ENCODE data around the gene LZTS2. TPM values are rescaled to one million over a fixed set of nuclear protein-coding genes. Genes with fewer than 3 reads are reported as not detected.

LZTS2 gene
- polyA plus RNA-seq, 1 donor, result 72.5 TPM

DNA sequence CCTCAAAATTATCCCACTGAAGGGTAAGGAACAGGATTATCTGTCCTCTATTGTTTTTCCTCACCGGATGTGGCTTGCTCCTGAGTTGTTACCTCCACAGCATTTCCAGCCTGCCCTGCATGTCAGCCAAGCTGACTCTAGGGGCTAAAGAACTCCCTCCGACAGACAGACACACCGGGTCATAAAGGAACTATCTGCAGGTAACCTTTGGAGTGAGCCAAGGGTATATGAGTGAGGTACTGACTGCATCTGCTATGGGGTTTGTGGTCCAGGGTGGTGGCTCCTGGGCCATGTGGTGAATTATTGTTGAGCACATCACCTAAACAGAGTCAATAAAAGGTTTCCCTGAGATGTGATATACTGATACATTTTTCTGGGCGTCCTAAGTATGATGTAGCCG lies 55.3 kb downstream of the LZTS2 start:
- DNase-seq, result no peak

DNA sequence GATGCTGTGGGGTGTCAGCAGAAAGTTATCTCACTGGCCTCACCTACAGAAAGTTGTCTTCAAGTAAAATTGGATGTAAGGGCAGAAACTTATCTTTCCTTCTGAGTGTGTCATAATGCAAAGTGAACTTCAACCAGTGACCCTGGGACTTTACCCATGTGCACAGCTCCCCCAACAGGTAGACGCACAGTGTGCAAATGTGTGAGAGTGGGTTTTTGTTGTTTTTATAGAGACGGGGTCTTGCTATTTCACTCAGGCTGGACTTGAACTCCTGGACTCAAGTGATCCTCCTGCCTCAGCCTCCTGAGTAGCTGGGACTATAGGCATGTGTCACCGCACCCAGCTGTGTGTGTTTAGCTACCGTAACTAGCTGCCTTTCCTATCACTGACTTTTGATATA lies 55.8 kb downstream of the LZTS2 start:
- no peak for DNase-seq

DNA sequence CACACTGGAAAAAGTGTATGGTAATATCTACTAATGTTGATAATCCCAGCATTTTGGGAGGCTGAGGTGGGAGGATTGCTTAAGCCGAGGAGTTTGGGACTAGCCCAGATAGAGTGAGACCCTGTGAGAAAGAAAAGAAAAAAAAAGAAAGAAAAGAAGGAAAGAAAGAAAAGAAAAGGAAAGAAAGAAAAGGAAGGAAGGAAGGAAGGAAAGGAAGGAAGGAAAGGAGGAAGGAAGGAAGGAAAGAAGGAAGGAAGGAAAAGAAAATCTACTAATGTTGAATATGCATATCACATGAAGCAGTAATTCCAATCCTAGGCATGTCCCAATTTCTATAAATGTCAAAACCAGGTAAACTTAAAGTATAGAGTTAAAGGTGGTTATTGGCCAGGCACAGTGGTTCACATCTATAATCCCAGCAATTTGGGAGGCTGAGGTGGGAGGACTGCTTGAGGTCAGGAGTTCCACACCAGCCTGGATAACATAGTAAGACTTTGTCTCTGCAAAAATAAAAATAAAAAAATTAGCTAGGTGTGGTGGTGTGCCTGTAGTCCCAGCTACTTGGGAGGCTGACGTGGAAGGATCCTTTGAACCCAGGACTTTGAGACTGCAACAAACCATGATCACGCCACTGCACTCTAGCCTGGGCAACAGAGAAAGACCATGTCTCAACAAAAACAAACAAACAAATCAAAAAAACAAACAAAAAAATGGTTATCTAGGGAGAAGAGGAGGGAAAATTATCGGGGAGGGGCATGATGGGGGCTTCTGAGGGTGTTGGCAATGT lies 57.0 kb downstream of the LZTS2 start:
- no peak for DNase-seq

Other genes with a start within 250 kb of the LZTS2 start
- 98.3 TPM for gene SLF2, start 86.8 kb upstream of the LZTS2 start, polyA plus RNA-seq (ENCODE audit: insufficient read length)
- 7.3 TPM for gene SEMA4G, start 30.3 kb upstream of the LZTS2 start, polyA plus RNA-seq (ENCODE audit: insufficient read length)
- 88.7 TPM for gene MRPL43, start 12.3 kb upstream of the LZTS2 start, polyA plus RNA-seq (ENCODE audit: insufficient read length)
- 9.9 TPM for gene TWNK, start 12.3 kb upstream of the LZTS2 start, polyA plus RNA-seq (ENCODE audit: insufficient read length)
- 1.3 TPM for gene PDZD7, start 31.3 kb downstream of the LZTS2 start, polyA plus RNA-seq (ENCODE audit: insufficient read length)
- gene SFXN3, start 31.4 kb downstream of the LZTS2 start, polyA plus RNA-seq (ENCODE audit: insufficient read length), result 20.3 TPM
- gene KAZALD1, start 62.2 kb downstream of the LZTS2 start, polyA plus RNA-seq (ENCODE audit: insufficient read length), result 23.5 TPM
- gene TLX1, start 131.5 kb downstream of the LZTS2 start, polyA plus RNA-seq (ENCODE audit: insufficient read length), result not detected
- gene LBX1, start 229.7 kb downstream of the LZTS2 start, polyA plus RNA-seq (ENCODE audit: insufficient read length), result 12.4 TPM

Measured in hindlimb muscle (tissue), 1 donor.